GM10248 (cell line): ENCODE data around the gene SHQ1.

Experiments used
- CTCF ChIA-PET: fragments of 300-600 bp; sonication (Branson Sonifier 250); formaldehyde crosslinking; extraction: SDS; loops from one replicate; lab custom pipeline; 2021; ENCODE audit warnings: antibody characterized with exemption; lab: Yijun Ruan, JAX
- POLR2A ChIA-PET: fragments of 350-650 bp; sonication (Branson Sonifier 250); formaldehyde crosslinking; extraction: SDS; loops from one replicate; lab custom pipeline; 2020; ENCODE audit warnings: antibody characterized with exemption; lab: Yijun Ruan, JAX
- DNase-seq: peaks from one replicate; pipeline ENCODE4 v3.0.0; 2012; ENCODE audit errors: extremely low spot score
- TF ChIP-seq, protein P1 (sequence below): IDR thresholded peaks from 2 replicates; pipeline ENCODE4 v1.5.1; 2012; ENCODE audit warnings: mild to moderate bottlenecking, low read depth; ENCODE audit errors: extremely low read depth, missing control alignments, control extremely low read depth

The SHQ1 gene

DNA sequence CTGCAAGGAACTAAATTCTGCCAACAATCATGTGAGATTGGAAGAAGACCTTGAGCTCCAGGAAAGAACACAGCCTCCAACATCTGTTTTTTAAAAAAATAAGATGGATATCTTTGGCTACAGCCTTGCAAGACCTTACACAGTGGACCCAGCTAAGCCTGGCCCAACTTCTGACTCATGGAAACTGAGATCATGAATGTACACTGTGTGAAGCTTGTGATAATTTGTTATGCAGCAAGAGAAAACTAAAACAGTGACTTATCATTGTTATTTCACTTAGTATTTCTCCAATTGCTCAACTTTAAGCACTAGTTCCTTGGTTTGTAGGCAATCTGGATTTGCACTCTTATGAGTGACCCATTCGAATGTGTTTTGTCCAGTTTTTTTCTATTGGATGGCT is 29.3 kb downstream of the SHQ1 start:
- CTCF ChIA-PET, result interaction anchor here (0.7 to 8.4 kb wide), 17 partner anchors 10 to 1108 kb away, joined by 3 to 101 read pairs (median 4); no protein-coding TSS in a partner anchor

DNA sequence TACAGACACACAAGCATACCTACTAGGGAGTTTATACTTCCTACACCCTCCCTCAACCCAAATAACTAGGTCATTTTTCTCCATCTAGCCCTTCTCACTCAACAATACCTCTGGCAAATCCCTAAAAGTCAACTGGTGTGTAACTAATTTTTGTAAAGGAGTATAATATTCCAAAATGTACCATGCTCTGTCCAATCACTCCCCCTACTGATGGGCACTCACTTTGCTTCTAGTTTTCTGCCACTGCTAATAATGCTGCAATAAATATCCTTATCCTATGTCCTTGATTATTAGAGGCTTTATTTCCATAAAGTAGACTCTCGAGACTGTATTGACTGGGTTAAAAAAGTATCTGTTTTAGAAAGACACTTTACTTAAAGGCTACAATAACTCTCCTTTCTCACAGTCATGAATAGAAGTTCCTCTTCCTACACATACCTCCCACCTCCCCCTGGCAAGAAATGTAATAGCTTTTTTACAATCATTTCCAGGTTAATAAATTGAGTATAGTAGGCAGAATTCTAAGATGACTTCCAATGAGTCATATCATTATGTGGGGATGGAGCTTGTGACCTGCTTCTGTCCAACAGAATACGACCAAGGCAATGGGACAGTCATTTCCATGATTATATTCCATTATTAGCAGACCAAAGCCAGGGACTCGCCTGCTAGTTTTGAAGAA is 30.0 kb downstream of the SHQ1 start:
- ChIA-PET POLR2A (no interaction called here), CTCF (interaction anchor here (0.7 to 8.4 kb wide), 15 partner anchors 9 to 1108 kb away, joined by 3 to 101 read pairs (median 3); no protein-coding TSS in a partner anchor)
- TF ChIP-seq, protein P1, sequence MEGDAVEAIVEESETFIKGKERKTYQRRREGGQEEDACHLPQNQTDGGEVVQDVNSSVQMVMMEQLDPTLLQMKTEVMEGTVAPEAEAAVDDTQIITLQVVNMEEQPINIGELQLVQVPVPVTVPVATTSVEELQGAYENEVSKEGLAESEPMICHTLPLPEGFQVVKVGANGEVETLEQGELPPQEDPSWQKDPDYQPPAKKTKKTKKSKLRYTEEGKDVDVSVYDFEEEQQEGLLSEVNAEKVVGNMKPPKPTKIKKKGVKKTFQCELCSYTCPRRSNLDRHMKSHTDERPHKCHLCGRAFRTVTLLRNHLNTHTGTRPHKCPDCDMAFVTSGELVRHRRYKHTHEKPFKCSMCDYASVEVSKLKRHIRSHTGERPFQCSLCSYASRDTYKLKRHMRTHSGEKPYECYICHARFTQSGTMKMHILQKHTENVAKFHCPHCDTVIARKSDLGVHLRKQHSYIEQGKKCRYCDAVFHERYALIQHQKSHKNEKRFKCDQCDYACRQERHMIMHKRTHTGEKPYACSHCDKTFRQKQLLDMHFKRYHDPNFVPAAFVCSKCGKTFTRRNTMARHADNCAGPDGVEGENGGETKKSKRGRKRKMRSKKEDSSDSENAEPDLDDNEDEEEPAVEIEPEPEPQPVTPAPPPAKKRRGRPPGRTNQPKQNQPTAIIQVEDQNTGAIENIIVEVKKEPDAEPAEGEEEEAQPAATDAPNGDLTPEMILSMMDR, result peak; percentile 73
- DNase-seq, result no peak

More for the DNA sequence above, 29.3 kb downstream of the SHQ1 start:
- DNase-seq, result no peak
- POLR2A ChIA-PET, result no interaction called here
- TF ChIP-seq, protein P1, result no peak

DNA sequence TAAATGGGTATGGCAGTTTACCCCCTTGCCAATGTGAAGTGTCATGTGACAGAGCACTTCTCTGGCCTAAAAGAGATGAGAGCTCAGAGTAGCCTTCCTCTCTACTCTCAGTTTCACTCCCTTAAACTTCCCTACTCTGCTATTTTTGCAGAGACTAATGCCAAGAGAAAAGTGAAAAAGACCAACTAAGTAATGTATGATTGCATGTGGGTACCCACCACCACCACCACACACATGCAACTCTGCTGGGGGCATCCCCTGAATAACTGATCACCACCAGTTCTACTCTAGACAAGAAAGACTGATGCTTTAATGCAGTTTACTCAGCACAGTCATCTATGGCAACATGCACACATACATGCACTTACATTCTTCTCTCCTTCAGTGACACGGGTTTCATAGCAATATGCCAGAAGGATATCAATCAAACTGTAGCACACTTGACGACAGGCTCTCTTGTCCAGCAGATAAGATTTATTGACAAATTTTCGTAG is 31.3 kb downstream of the SHQ1 start:
- no peak for DNase-seq
- ChIA-PET CTCF (interaction anchor here (0.8 to 1.8 kb wide), 10 partner anchors 9 to 942 kb away, joined by 3 to 11 read pairs (median 3); partner anchors contain the start of gene SHQ1), POLR2A (no interaction called here)
- TF ChIP-seq, protein P1, result no peak

DNA sequence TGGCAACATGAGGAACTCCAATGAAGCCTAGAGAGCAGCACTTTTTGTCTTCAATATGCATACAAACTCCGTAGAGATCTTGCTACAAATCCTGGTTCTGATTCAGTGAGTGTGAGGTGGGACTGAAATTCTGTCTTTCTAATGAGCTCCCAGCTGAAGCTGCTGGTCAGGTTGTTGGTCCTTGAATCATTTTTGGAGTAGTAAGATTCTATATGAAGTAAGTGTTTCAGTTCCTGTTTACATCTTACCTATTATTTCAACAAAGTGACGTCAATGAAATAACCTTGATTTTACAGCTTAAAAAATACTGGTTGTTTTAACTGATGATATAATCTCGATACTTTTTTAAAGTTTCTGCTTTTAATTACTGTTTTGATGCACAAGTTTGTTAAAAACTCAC is 33.9 kb downstream of the SHQ1 start:
- CTCF ChIA-PET, result interaction anchor here (1.0 to 1.5 kb wide), 5 partner anchors 9 to 1100 kb away, joined by 3 to 11 read pairs (median 4); no protein-coding TSS in a partner anchor
- peak; percentile 51 for DNase-seq
- TF ChIP-seq, protein P1, result no peak
- POLR2A ChIA-PET, result no interaction called here

DNA sequence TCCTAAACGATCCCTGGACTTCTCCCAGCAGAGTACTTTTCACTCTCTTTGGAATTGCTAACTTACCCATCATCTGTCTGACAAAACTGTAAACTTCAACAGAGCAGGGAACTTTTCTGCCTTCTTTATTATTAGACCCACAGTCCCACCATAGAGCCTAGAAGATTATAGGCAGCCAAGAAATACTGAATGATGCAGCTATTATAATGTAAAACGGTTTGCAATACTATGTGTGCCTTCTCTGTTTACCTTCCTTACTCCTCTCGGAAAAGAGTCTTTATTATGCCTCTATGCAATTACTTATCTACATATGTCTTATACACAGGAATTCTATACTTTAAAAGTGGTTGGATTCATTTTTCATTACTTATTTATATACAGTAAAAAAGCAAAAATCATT is 36.0 kb downstream of the SHQ1 start:
- POLR2A ChIA-PET, result interaction anchor here (0.7 kb wide), 1 partner anchor 73 kb away, joined by 3 read pairs; no protein-coding TSS in a partner anchor

DNA sequence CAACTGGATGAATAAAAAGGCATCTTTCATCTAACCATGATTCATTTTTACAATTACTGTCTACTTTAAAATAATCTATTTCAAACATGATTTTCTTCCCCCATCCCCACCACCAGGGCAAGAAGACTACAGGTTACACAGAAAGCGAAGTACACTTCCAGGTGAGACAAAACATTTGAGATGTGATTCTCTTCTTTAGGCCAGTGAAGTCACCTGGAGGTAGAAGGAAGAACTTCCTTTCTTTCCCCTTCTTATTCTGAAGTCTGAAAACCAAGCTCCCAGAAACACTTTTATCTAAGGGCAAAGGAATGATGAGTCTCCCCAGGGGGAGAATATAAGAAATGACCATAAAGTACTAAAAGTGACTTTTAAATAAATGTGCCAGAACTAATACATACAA is 36.7 kb downstream of the SHQ1 start:
- ChIA-PET POLR2A (interaction anchor here (0.7 kb wide), 1 partner anchor 73 kb away, joined by 3 read pairs; no protein-coding TSS in a partner anchor), CTCF (interaction anchor here (1.5 to 3.1 kb wide), 3 partner anchors 9 to 13 kb away, joined by 3 to 15 read pairs (median 3); no protein-coding TSS in a partner anchor)

More for the DNA sequence above, 36.0 kb downstream of the SHQ1 start:
- no peak for DNase-seq
- TF ChIP-seq, protein P1, result no peak
- CTCF ChIA-PET, result interaction anchor here (1.0 to 3.1 kb wide), 6 partner anchors 9 to 147 kb away, joined by 3 to 15 read pairs (median 3); no protein-coding TSS in a partner anchor

More for the DNA sequence above, 36.7 kb downstream of the SHQ1 start:
- DNase-seq, result no peak
- TF ChIP-seq, protein P1, result no peak
